ENCODE measurements around the gene PDGFC.
"Not testable (repeated sequence)": the region's sequence is repeated elsewhere in the genome, so short reads cannot be mapped to it uniquely, and the experiment has no call there.

DNA sequence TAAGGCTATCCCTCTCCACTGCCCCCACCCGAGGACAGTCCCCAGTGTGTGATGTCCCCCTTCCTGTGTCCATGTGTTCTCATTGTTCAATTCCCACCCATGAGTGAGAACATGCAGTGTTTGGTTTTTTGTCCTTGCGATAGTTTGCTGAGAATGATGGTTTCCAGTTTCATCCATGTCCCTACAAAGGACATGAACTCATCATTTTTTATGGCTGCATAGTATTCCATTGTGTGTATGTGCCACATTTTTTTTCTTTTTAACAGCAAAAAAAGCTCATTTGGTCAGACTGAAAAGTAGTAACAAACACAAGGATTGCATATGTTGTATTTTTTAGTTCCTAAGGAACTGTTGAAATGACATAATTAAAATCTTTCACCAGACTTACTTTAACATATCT is 105.5 kb downstream of the PDGFC start:
- TF ChIP-seq THAP11 (CRISPR knock-in tag; IDR thresholded peaks at IDR 0.05); POLR2AphosphoS5 (IDR thresholded peaks at IDR 0.05; ENCODE audit: low read depth, low read length); ZFX (CRISPR knock-in tag; IDR thresholded peaks at IDR 0.05; ENCODE audit: low read depth); ZFP37 (CRISPR knock-in tag; IDR thresholded peaks at IDR 0.05; ENCODE audit: borderline replicate concordance); ZNF777 (CRISPR knock-in tag; IDR thresholded peaks at IDR 0.05); RXRA (CRISPR knock-in tag; IDR thresholded peaks at IDR 0.05): not testable (repeated sequence)

Measured in HepG2 (cell line).